HepG2 (cell line): Measurements from ENCODE around the gene KANK3. TPM values are rescaled to one million over a fixed set of nuclear protein-coding genes. Genes with fewer than 3 reads are reported as not detected.

Source experiments
- ATF2 ChIP-seq: sonication (generic); formaldehyde crosslinking; IDR thresholded peaks from 2 replicates; pipeline ENCODE4 v1.4.0; 2020; ENCODE audit warnings: missing genetic modification reagents
- EEA1 ChIP-seq: sonication (generic); formaldehyde crosslinking; IDR thresholded peaks from 2 replicates; pipeline ENCODE4 v1.5.1; 2020; ENCODE audit warnings: mild to moderate bottlenecking, missing genetic modification reagents, borderline replicate concordance
- ETS1 ChIP-seq: sonication (generic); formaldehyde crosslinking; IDR thresholded peaks from 2 replicates; pipeline ENCODE4 v1.4.0; 2020; ENCODE audit warnings: missing genetic modification reagents
- GTF3A ChIP-seq: sonication (generic); formaldehyde crosslinking; conservative IDR thresholded peaks from 2 replicates; pipeline ENCODE4 v1.4.0; 2020; ENCODE audit warnings: mild to moderate bottlenecking, missing genetic modification reagents
- HBP1 ChIP-seq: IDR thresholded peaks from 2 replicates; pipeline ENCODE4 v1.6.1; 2016; ENCODE audit warnings: low read depth, control low read depth
- KDM5B ChIP-seq: sonication (generic); formaldehyde crosslinking; IDR thresholded peaks from 2 replicates; pipeline ENCODE4 v1.4.0; 2020; ENCODE audit warnings: missing genetic modification reagents, mild to moderate bottlenecking, borderline replicate concordance
- KLF16 ChIP-seq, 2 experiments: sonication (generic) in 1 of 2; formaldehyde crosslinking in 1 of 2; IDR thresholded peaks; 2 replicates each; pipeline versions ENCODE4 v1.6.1 to v1.8.0; 2016 to 2023; ENCODE audit warnings: missing genetic modification reagents in 2 of 2, missing compliant biosample characterization in 1 of 2
- KLF6 ChIP-seq: IDR thresholded peaks from 2 replicates; pipeline ENCODE4 v1.8.0; 2016; ENCODE audit warnings: missing biosample characterization, missing genetic modification reagents
- MIER3 ChIP-seq: IDR thresholded peaks from 2 replicates; pipeline ENCODE4 v1.6.1; 2016; ENCODE audit warnings: missing compliant biosample characterization, borderline replicate concordance
- MYNN ChIP-seq: sonication (generic); formaldehyde crosslinking; IDR thresholded peaks from 2 replicates; pipeline ENCODE4 v1.4.0; 2020; ENCODE audit warnings: mild to moderate bottlenecking, low read depth, missing genetic modification reagents
- NR2F2 ChIP-seq: IDR thresholded peaks from 2 replicates; pipeline ENCODE4 v1.6.1; 2012; ENCODE audit warnings: low read depth, inconsistent platforms, borderline replicate concordance
- RFXAP ChIP-seq: sonication (generic); formaldehyde crosslinking; IDR thresholded peaks from 2 replicates; pipeline ENCODE4 v1.4.0; 2020; ENCODE audit warnings: missing genetic modification reagents, borderline replicate concordance
- SP5 ChIP-seq: IDR thresholded peaks from 2 replicates; pipeline ENCODE4 v1.6.1; 2016; ENCODE audit warnings: low read depth, borderline replicate concordance
- SRSF1 ChIP-seq: fragments of 200-400 bp; formaldehyde crosslinking; optimal IDR thresholded peaks from 2 replicates; pipeline ENCODE3; 2017; ENCODE audit warnings: mild to moderate bottlenecking, low read depth, low read length, moderate library complexity
- STAG1 ChIP-seq: sonication (generic); formaldehyde crosslinking; IDR thresholded peaks from 2 replicates; pipeline ENCODE4 v1.4.0; 2020; ENCODE audit warnings: missing genetic modification reagents
- ZBTB1 ChIP-seq: sonication (generic); formaldehyde crosslinking; IDR thresholded peaks from 2 replicates; pipeline ENCODE4 v1.4.0; 2020; ENCODE audit warnings: missing genetic modification reagents, borderline replicate concordance
- ZFAT ChIP-seq: sonication (generic); formaldehyde crosslinking; conservative IDR thresholded peaks from 2 replicates; pipeline ENCODE4 v1.8.1; 2023; ENCODE audit warnings: missing genetic modification reagents, inconsistent platforms
- ZNF12 ChIP-seq: sonication (generic); formaldehyde crosslinking; IDR thresholded peaks from 2 replicates; pipeline ENCODE4 v1.5.0; 2020; ENCODE audit warnings: missing genetic modification reagents
- ZNF260 ChIP-seq: sonication (generic); formaldehyde crosslinking; IDR thresholded peaks from 2 replicates; pipeline ENCODE4 v1.4.0; 2020; ENCODE audit warnings: missing genetic modification reagents, low read depth, mild to moderate bottlenecking, borderline replicate concordance
- ZNF276 ChIP-seq: sonication (generic); formaldehyde crosslinking; IDR thresholded peaks from 2 replicates; pipeline ENCODE4 v1.4.0; 2020; ENCODE audit warnings: mild to moderate bottlenecking, low read depth, missing genetic modification reagents
- ZNF282 ChIP-seq: fragments of 450-650 bp; IDR thresholded peaks from 2 replicates; pipeline ENCODE4 v1.6.1; 2018; ENCODE audit not compliant: partially characterized antibody
- ZNF354B ChIP-seq: sonication (generic); formaldehyde crosslinking; IDR thresholded peaks from 2 replicates; pipeline ENCODE4 v1.8.0; 2022; ENCODE audit warnings: mild to moderate bottlenecking, missing genetic modification reagents
- ZNF557 ChIP-seq: sonication (generic); formaldehyde crosslinking; IDR thresholded peaks from 2 replicates; pipeline ENCODE4 v1.4.0; 2020; ENCODE audit warnings: missing genetic modification reagents
- ZNF644 ChIP-seq: IDR thresholded peaks from 2 replicates; pipeline ENCODE4 v1.6.1; 2016; ENCODE audit warnings: low read depth
- polyA plus RNA-seq, 8 experiments: library from polyadenylated mRNA; depleted of rRNA in 3 of 8; stranded (reverse) in 7 of 8; unstranded in 1 of 8; fragments of >200 nt; fragmentation: Illumina TruSeq in 4 of 8; extraction: Trizol in 4 of 8; gene quantifications; 2 replicates each; pipeline versions ENCODE4 v1.2.1 to v1.2.3, GENCODE V29; 2011 to 2016; ENCODE audit warnings: low read depth in 4 of 8, missing spikeins in 1 of 8, mixed read lengths in 1 of 8; ENCODE audit not compliant: insufficient read depth in 1 of 8
- total RNA-seq, 5 experiments: library from RNA; depleted of rRNA; stranded (reverse); fragments of >200 nt; fragmentation: Illumina TruSeq; extraction: Trizol; gene quantifications; 2 replicates each; pipeline ENCODE4 v1.2.3, GENCODE V29; 2016; ENCODE audit warnings: low read depth in 1 of 5

The KANK3 gene
- total and polyA plus RNA-seq, 2 of the 13 experiments (the other 11 are each of a cell fraction or from before 2014, with no cell fraction given), result 0.15 to 0.20 TPM

- TF ChIP-seq MIER3 (CRISPR knock-in tag), result 0 out of 2 replicates have a peak, but pooled peaks have one; percentile 19
- peak; percentile 79; the same call in 1 of the 2 replicates for TF ChIP-seq ZNF12
- TF ChIP-seq NR2F2, result no peak
- no peak for TF ChIP-seq MYNN (CRISPR knock-in tag)
- TF ChIP-seq ATF2 (CRISPR knock-in tag), result no peak
- TF ChIP-seq ZNF282, result no peak
- TF ChIP-seq KLF6, result peak; percentile 56; the same call in 1 of the 2 replicates
- no peak for TF ChIP-seq ZNF354B
- no peak for TF ChIP-seq ZNF260 (CRISPR knock-in tag)
- TF ChIP-seq ZNF276, result no peak
- no peak for TF ChIP-seq SRSF1
- TF ChIP-seq ZNF557 (CRISPR knock-in tag), result no peak
- no peak for TF ChIP-seq ETS1 (CRISPR knock-in tag)
- no peak for TF ChIP-seq GTF3A (CRISPR knock-in tag)
- TF ChIP-seq KLF16 (CRISPR knock-in tag; IDR thresholded peaks at IDR 0.05), result no peak
- no peak for TF ChIP-seq SP5
- TF ChIP-seq RFXAP (CRISPR knock-in tag), result no peak
- no peak for TF ChIP-seq KDM5B
- TF ChIP-seq STAG1 (CRISPR knock-in tag), result no peak
- no peak for TF ChIP-seq ZBTB1 (CRISPR knock-in tag)
- no peak for TF ChIP-seq ZFAT (CRISPR knock-in tag)
- no peak for TF ChIP-seq EEA1
- TF ChIP-seq HBP1 (CRISPR knock-in tag), result no peak
- TF ChIP-seq ZNF644 (CRISPR knock-in tag), result no peak
Observed at GRCh38 chr19:8361921-8362793, 19.1 kb upstream of the KANK3 start (continued).
